Activated T-helper 2 cell treated with anti-CD3 and anti-CD28 coated beads, Interferon-gamma antibody, Interleukin-2, Interleukin-4, amounts not matched to agents 10 μg/mL and 5 μg/mL and 100 μg/mL, durations not matched to agents 14 hours and 24 hours and 36 hours (primary cell): ENCODE measurements around the gene LRRC15. TPM values are rescaled to one million over a fixed set of nuclear protein-coding genes. Genes with fewer than 3 reads are reported as not detected.

Source experiments
- DNase-seq: peaks from one replicate; pipeline ENCODE4 v3.0.0; 2021; ENCODE audit warnings: low spot score
- H3K27ac Mint-ChIP-seq: one replicate; pipeline ENCODE4 v1.8.0; 2021; ENCODE audit warnings: mixed read lengths
- H3K27me3 Mint-ChIP-seq: one replicate; pipeline ENCODE4 v1.8.0; 2021; ENCODE audit warnings: low read depth, mixed read lengths
- H3K36me3 Mint-ChIP-seq: one replicate; pipeline ENCODE4 v1.8.0; 2021; ENCODE audit warnings: low read depth, mixed read lengths
- H3K4me1 Mint-ChIP-seq: one replicate; pipeline ENCODE4 v1.8.0; 2021; ENCODE audit warnings: low read depth, mixed read lengths
- H3K4me3 Mint-ChIP-seq: one replicate; pipeline ENCODE4 v1.8.0; 2021; ENCODE audit warnings: low read depth, mild to moderate bottlenecking, moderate library complexity, mixed read lengths
- H3K9me3 Mint-ChIP-seq: one replicate; pipeline ENCODE4 v1.8.0; 2021; ENCODE audit warnings: mixed read lengths
- intact Hi-C: fragments of 100-400 bp; cut with micrococcal nuclease; formaldehyde crosslinking; loops from one replicate; pipeline ENCODE4 v1.15.1; 2023
- total RNA-seq: library from RNA; stranded (reverse); gene quantifications from 2 replicates; pipeline ENCODE4 v1.2.3, GENCODE V29; 2022

LRRC15 gene
- total RNA-seq, 1 donor from 2014 or later = not detected

GRCh38 chr3:194351080-194351672, 18.4 kb downstream of the LRRC15 start, which contains the start of gene CPN2:
CPN2 (minus strand) TSS chr3:194351328; CDS start chr3:194342702, 8,626 bp downstream.
- H3K36me3 Mint-ChIP-seq = no peaks in the 10 kb centered on the region
- H3K9me3 Mint-ChIP-seq = no peaks in the 10 kb centered on the region
- H3K4me1 Mint-ChIP-seq = no peaks in the 10 kb centered on the region
- intact Hi-C loops = no loop called here
- DNase-seq = no peak
- H3K27ac Mint-ChIP-seq = no peak within 1 kb of the TSS
- H3K27me3 Mint-ChIP-seq = peaks cover 2% of the 10 kb centered on the region
- no peak within 1 kb of the TSS for H3K4me3 Mint-ChIP-seq

- no peak overlapping the region for H3K27ac Mint-ChIP-seq
- H3K27me3 Mint-ChIP-seq = peaks cover 2% of the 10 kb centered on the region
- DNase-seq = no peak
- intact Hi-C loops = no loop called here
- H3K9me3 Mint-ChIP-seq = no peaks in the 10 kb centered on the region
- no peaks in the 10 kb centered on the region for H3K4me1 Mint-ChIP-seq
- H3K4me3 Mint-ChIP-seq = no peak overlapping the region
- no peaks in the 10 kb centered on the region for H3K36me3 Mint-ChIP-seq
These were observed 18.8 kb downstream of the LRRC15 start for GRCh38 chr3:194350726-194351071.

GRCh38 chr3:194348354-194348753, 21.2 kb downstream of the LRRC15 start:
- no peak overlapping the region for H3K27ac Mint-ChIP-seq
- peaks cover 7% of the 10 kb centered on the region for H3K27me3 Mint-ChIP-seq
- no peaks in the 10 kb centered on the region for H3K9me3 Mint-ChIP-seq
- H3K4me1 Mint-ChIP-seq = no peaks in the 10 kb centered on the region
- intact Hi-C loops = no loop called here
- no peaks in the 10 kb centered on the region for H3K36me3 Mint-ChIP-seq
- DNase-seq = no peak
- H3K4me3 Mint-ChIP-seq = no peak overlapping the region

- no peak for DNase-seq
- H3K4me1 Mint-ChIP-seq = no peaks in the 10 kb centered on the region
- intact Hi-C loops = no loop called here
- H3K36me3 Mint-ChIP-seq = no peaks in the 10 kb centered on the region
- H3K4me3 Mint-ChIP-seq = no peak overlapping the region
- no peaks in the 10 kb centered on the region for H3K9me3 Mint-ChIP-seq
- peaks cover 11% of the 10 kb centered on the region for H3K27me3 Mint-ChIP-seq
- no peak overlapping the region for H3K27ac Mint-ChIP-seq
These were observed 22.9 kb downstream of the LRRC15 start for GRCh38 chr3:194346621-194347020.

GRCh38 chr3:194346035-194346434, 23.5 kb downstream of the LRRC15 start:
- DNase-seq = no peak
- Mint-ChIP-seq H3K27ac (no peak overlapping the region), H3K9me3 (no peaks in the 10 kb centered on the region), H3K4me1 (no peaks in the 10 kb centered on the region), H3K4me3 (no peak overlapping the region), H3K36me3 (no peaks in the 10 kb centered on the region), H3K27me3 (peaks cover 11% of the 10 kb centered on the region)
- intact Hi-C loops = no loop called here

- no peaks in the 10 kb centered on the region for H3K9me3 Mint-ChIP-seq
- no peaks in the 10 kb centered on the region for H3K4me1 Mint-ChIP-seq
- H3K36me3 Mint-ChIP-seq = no peaks in the 10 kb centered on the region
- intact Hi-C loops = no loop called here
- DNase-seq = peak; percentile 43
- H3K27me3 Mint-ChIP-seq = peaks cover 10% of the 10 kb centered on the region
- no peak overlapping the region for H3K4me3 Mint-ChIP-seq
- H3K27ac Mint-ChIP-seq = no peak overlapping the region
These were observed 25.5 kb downstream of the LRRC15 start for GRCh38 chr3:194344012-194344411.

- no peak overlapping the region for H3K4me3 Mint-ChIP-seq
- intact Hi-C loops = no loop called here
- H3K9me3 Mint-ChIP-seq = no peaks in the 10 kb centered on the region
- no peak overlapping the region for H3K27ac Mint-ChIP-seq
- peaks cover 10% of the 10 kb centered on the region for H3K27me3 Mint-ChIP-seq
- no peak for DNase-seq
- no peaks in the 10 kb centered on the region for H3K36me3 Mint-ChIP-seq
- no peaks in the 10 kb centered on the region for H3K4me1 Mint-ChIP-seq
These were observed 26.0 kb downstream of the LRRC15 start for GRCh38 chr3:194343561-194343893.

GRCh38 chr3:194342861-194343560, 26.5 kb downstream of the LRRC15 start:
- H3K4me1 Mint-ChIP-seq = no peaks in the 10 kb centered on the region
- no peak overlapping the region for H3K27ac Mint-ChIP-seq

GRCh38 chr3:194340757-194341400, 28.7 kb downstream of the LRRC15 start:
- H3K9me3 Mint-ChIP-seq = no peaks in the 10 kb centered on the region
- no peak overlapping the region for H3K27ac Mint-ChIP-seq

More at GRCh38 chr3:194342861-194343560, 26.5 kb downstream of the LRRC15 start:
- H3K27me3 Mint-ChIP-seq = peaks cover 10% of the 10 kb centered on the region
- no peaks in the 10 kb centered on the region for H3K9me3 Mint-ChIP-seq
- intact Hi-C loops = no loop called here
- no peaks in the 10 kb centered on the region for H3K36me3 Mint-ChIP-seq
- no peak for DNase-seq
- H3K4me3 Mint-ChIP-seq = no peak overlapping the region

GRCh38 chr3:194339840-194340239, 29.7 kb downstream of the LRRC15 start:
- H3K9me3 Mint-ChIP-seq = no peaks in the 10 kb centered on the region
- no peaks in the 10 kb centered on the region for H3K4me1 Mint-ChIP-seq
- no peaks in the 10 kb centered on the region for H3K36me3 Mint-ChIP-seq
- H3K4me3 Mint-ChIP-seq = no peak overlapping the region
- H3K27ac Mint-ChIP-seq = no peak overlapping the region
- H3K27me3 Mint-ChIP-seq = peaks cover 20% of the 10 kb centered on the region
- no peak for DNase-seq
- intact Hi-C loops = no loop called here

More at GRCh38 chr3:194340757-194341400, 28.7 kb downstream of the LRRC15 start:
- Mint-ChIP-seq H3K36me3 (no peaks in the 10 kb centered on the region), H3K4me3 (no peak overlapping the region), H3K4me1 (no peaks in the 10 kb centered on the region), H3K27me3 (peaks cover 20% of the 10 kb centered on the region)
- intact Hi-C loops = no loop called here
- DNase-seq = no peak

GRCh38 chr3:194339356-194339755, 30.2 kb downstream of the LRRC15 start:
- no peak overlapping the region for H3K4me3 Mint-ChIP-seq
- no peak overlapping the region for H3K27ac Mint-ChIP-seq
- H3K4me1 Mint-ChIP-seq = no peaks in the 10 kb centered on the region
- no peaks in the 10 kb centered on the region for H3K9me3 Mint-ChIP-seq
- no peaks in the 10 kb centered on the region for H3K36me3 Mint-ChIP-seq
- intact Hi-C loops = no loop called here
- H3K27me3 Mint-ChIP-seq = peaks cover 20% of the 10 kb centered on the region
- DNase-seq = no peak

GRCh38 chr3:194337965-194338753, 31.4 kb downstream of the LRRC15 start:
- peaks cover 5% of the 10 kb centered on the region for H3K4me1 Mint-ChIP-seq
- intact Hi-C loops = no loop called here
- no peak for DNase-seq
- peaks cover 23% of the 10 kb centered on the region for H3K27me3 Mint-ChIP-seq
- H3K36me3 Mint-ChIP-seq = no peaks in the 10 kb centered on the region
- H3K4me3 Mint-ChIP-seq = no peak overlapping the region
- no peak overlapping the region for H3K27ac Mint-ChIP-seq
- H3K9me3 Mint-ChIP-seq = no peaks in the 10 kb centered on the region
